HG03039 (cell line): ENCODE measurements around the gene CCDC124.

Experiments
- ATAC-seq: cut with Tn5 transposase; IDR thresholded peaks from one replicate; pipeline ENCODE4 v1.9.1; 2021; ENCODE audit warnings: mild to moderate bottlenecking, moderate library complexity; ENCODE audit not compliant: unreplicated experiment

Gene CCDC124

GRCh38 chr19:17951990-17952976 lies 19.5 kb downstream of the CCDC124 start:
- ATAC-seq, result no peak

GRCh38 chr19:17953316-17953801 lies 20.5 kb downstream of the CCDC124 start:
- ATAC-seq, result no peak

- ATAC-seq, result no peak
Observed at GRCh38 chr19:17953869-17954268, 21.1 kb downstream of the CCDC124 start.

GRCh38 chr19:17954401-17954800 lies 21.6 kb downstream of the CCDC124 start:
- ATAC-seq, result no peak

GRCh38 chr19:17957149-17957849 lies 24.5 kb downstream of the CCDC124 start:
- no peak for ATAC-seq

GRCh38 chr19:17957885-17958284 lies 25.1 kb downstream of the CCDC124 start:
- no peak for ATAC-seq

- ATAC-seq, result no peak
Observed at GRCh38 chr19:17963936-17964691, 31.3 kb downstream of the CCDC124 start.

GRCh38 chr19:17965370-17966128 lies 32.7 kb downstream of the CCDC124 start:
- ATAC-seq, result no peak

- no peak for ATAC-seq
Observed at GRCh38 chr19:17966129-17966483, 33.3 kb downstream of the CCDC124 start.

- no peak for ATAC-seq
Observed at GRCh38 chr19:17966550-17967256, 33.9 kb downstream of the CCDC124 start, which contains the start of gene KCNN1. Gene KCNN1, plus strand, starts transcription at chr19:17967107. Its CDS starts 6,782 bp downstream, at chr19:17973889.

- no peak for ATAC-seq
Observed at GRCh38 chr19:17967257-17968051, 34.6 kb downstream of the CCDC124 start.

- ATAC-seq, result no peak
Observed at GRCh38 chr19:17968362-17968761, 35.5 kb downstream of the CCDC124 start.

GRCh38 chr19:17969096-17969792 lies 36.4 kb downstream of the CCDC124 start:
- no peak for ATAC-seq

GRCh38 chr19:17972230-17972629 lies 39.4 kb downstream of the CCDC124 start:
- no peak for ATAC-seq

- ATAC-seq, result no peak
Observed at GRCh38 chr19:17973759-17974158, 40.9 kb downstream of the CCDC124 start.

- ATAC-seq, result no peak
Observed at GRCh38 chr19:17974551-17974950, 41.7 kb downstream of the CCDC124 start.

- no peak for ATAC-seq
Observed at GRCh38 chr19:17975032-17975431, 42.2 kb downstream of the CCDC124 start.

- ATAC-seq, result no peak
Observed at GRCh38 chr19:17977021-17977420, 44.2 kb downstream of the CCDC124 start.
